WTC11 (cell line): ENCODE data around the gene DHRS7B.

ENCODE experiments used
- CREB1 ChIP-seq: sonication (generic); formaldehyde crosslinking; IDR thresholded peaks from 2 replicates; pipeline ENCODE4 v1.8.0; 2023; ENCODE audit warnings: mild to moderate bottlenecking, missing genetic modification reagents
- NFYB ChIP-seq: sonication (generic); formaldehyde crosslinking; conservative IDR thresholded peaks from 2 replicates; pipeline ENCODE4 v1.8.0; 2022; ENCODE audit warnings: low read depth, missing genetic modification reagents
- TF ChIP-seq, protein P1 (sequence below): fragments of 200-600 bp; IDR thresholded peaks from 2 replicates; pipeline ENCODE4 v1.8.0; 2022; ENCODE audit warnings: antibody characterized with exemption
- TF ChIP-seq, protein P2 (sequence below): sonication (generic); formaldehyde crosslinking; IDR thresholded peaks from 2 replicates; pipeline ENCODE4 v1.8.1; 2022; ENCODE audit warnings: mild to moderate bottlenecking, missing genetic modification reagents, moderate library complexity, borderline replicate concordance
- TF ChIP-seq, protein P3 (sequence below): sonication (generic); formaldehyde crosslinking; IDR thresholded peaks from 2 replicates; pipeline ENCODE4 v1.8.0; 2022; ENCODE audit warnings: mild to moderate bottlenecking, missing genetic modification reagents
- TF ChIP-seq, protein P4 (sequence below): fragments of 250-450 bp; sonication (Bioruptor Pico); IDR thresholded peaks from 2 replicates; pipeline ENCODE4 v1.9.0; 2021; ENCODE audit warnings: mild to moderate bottlenecking

DNA sequence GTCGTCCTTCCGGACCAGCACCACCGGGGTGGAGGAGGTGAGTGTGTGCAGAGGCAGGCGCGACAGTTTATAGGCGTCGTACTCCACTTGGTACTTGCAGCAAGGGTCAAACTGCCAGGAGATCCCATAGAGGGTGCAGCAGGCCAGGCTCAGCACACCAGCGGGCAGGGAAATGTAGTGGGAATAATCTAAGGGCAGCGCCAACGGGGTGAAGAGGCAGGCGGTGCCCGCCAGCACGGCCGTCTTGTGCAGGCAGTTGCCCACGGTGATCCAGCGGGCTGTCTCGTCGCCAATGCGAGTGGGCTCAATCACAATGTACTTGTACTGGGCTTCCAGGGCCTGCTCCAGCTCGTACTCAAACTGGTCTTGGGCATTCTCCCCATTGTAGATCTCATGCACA, 71.6 kb downstream of the DHRS7B start:
- TF ChIP-seq, protein P1, sequence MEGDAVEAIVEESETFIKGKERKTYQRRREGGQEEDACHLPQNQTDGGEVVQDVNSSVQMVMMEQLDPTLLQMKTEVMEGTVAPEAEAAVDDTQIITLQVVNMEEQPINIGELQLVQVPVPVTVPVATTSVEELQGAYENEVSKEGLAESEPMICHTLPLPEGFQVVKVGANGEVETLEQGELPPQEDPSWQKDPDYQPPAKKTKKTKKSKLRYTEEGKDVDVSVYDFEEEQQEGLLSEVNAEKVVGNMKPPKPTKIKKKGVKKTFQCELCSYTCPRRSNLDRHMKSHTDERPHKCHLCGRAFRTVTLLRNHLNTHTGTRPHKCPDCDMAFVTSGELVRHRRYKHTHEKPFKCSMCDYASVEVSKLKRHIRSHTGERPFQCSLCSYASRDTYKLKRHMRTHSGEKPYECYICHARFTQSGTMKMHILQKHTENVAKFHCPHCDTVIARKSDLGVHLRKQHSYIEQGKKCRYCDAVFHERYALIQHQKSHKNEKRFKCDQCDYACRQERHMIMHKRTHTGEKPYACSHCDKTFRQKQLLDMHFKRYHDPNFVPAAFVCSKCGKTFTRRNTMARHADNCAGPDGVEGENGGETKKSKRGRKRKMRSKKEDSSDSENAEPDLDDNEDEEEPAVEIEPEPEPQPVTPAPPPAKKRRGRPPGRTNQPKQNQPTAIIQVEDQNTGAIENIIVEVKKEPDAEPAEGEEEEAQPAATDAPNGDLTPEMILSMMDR: no peak
- TF ChIP-seq, protein P2, sequence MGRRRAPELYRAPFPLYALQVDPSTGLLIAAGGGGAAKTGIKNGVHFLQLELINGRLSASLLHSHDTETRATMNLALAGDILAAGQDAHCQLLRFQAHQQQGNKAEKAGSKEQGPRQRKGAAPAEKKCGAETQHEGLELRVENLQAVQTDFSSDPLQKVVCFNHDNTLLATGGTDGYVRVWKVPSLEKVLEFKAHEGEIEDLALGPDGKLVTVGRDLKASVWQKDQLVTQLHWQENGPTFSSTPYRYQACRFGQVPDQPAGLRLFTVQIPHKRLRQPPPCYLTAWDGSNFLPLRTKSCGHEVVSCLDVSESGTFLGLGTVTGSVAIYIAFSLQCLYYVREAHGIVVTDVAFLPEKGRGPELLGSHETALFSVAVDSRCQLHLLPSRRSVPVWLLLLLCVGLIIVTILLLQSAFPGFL (CRISPR knock-in tag): no peak
- TF ChIP-seq CREB1 (CRISPR knock-in tag): no peak
- TF ChIP-seq, protein P3, sequence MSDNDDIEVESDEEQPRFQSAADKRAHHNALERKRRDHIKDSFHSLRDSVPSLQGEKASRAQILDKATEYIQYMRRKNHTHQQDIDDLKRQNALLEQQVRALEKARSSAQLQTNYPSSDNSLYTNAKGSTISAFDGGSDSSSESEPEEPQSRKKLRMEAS (CRISPR knock-in tag): no peak
- no peak for TF ChIP-seq NFYB
- TF ChIP-seq, protein P4, sequence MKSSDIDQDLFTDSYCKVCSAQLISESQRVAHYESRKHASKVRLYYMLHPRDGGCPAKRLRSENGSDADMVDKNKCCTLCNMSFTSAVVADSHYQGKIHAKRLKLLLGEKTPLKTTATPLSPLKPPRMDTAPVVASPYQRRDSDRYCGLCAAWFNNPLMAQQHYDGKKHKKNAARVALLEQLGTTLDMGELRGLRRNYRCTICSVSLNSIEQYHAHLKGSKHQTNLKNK (CRISPR knock-in tag): no peak
